Vagina (tissue), 2 donors: ENCODE data around the gene RFX1.

Experiments
- POLR2AphosphoS5 ChIP-seq, 2 donors: sonication (generic); formaldehyde crosslinking; IDR thresholded peaks; one replicate each; pipeline ENCODE4 v1.9.0; 2017; ENCODE audit warnings: antibody characterized with exemption in 2 of 2, mild to moderate bottlenecking in 2 of 2, low read depth in 1 of 2; ENCODE audit not compliant: insufficient read depth in 1 of 2
- TF ChIP-seq, protein P1 (sequence below), 3 experiments: fragments of 450-650 bp in 2 of 3; fragments of 200-600 bp in 1 of 3; sonication (generic) in 1 of 3; IDR thresholded peaks; one replicate each; pipeline ENCODE4 v1.5.1; 2017 to 2019; ENCODE audit warnings: antibody characterized with exemption in 3 of 3, mild to moderate bottlenecking in 2 of 3, moderate library complexity in 2 of 3

DNA sequence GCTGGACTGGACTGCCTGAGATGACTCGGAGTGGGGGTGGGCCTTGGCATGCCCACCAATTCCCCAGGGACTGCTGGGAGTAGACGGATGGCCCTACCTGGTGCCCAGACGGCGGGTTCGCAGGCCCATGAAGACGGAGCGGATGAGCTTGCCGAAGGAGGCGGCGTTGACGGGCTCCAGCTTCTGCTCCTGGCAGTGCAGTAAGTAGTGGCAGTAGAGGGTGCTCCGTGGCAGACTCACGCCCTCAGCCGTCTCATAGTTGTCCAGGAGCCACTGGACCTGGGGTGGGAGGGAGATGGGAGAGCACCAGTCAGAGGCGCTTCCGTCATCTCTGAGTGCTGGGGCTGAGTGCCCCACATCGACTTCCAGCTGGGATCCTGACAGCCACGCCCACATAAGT lies 36.2 kb downstream of the RFX1 start:
- TF ChIP-seq, protein P1, sequence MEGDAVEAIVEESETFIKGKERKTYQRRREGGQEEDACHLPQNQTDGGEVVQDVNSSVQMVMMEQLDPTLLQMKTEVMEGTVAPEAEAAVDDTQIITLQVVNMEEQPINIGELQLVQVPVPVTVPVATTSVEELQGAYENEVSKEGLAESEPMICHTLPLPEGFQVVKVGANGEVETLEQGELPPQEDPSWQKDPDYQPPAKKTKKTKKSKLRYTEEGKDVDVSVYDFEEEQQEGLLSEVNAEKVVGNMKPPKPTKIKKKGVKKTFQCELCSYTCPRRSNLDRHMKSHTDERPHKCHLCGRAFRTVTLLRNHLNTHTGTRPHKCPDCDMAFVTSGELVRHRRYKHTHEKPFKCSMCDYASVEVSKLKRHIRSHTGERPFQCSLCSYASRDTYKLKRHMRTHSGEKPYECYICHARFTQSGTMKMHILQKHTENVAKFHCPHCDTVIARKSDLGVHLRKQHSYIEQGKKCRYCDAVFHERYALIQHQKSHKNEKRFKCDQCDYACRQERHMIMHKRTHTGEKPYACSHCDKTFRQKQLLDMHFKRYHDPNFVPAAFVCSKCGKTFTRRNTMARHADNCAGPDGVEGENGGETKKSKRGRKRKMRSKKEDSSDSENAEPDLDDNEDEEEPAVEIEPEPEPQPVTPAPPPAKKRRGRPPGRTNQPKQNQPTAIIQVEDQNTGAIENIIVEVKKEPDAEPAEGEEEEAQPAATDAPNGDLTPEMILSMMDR (IDR thresholded peaks at IDR 0.05) = no peak
- no peak for TF ChIP-seq POLR2AphosphoS5 (IDR thresholded peaks at IDR 0.05; ENCODE audit: insufficient read depth in 1 of 2, low read depth in 1 of 2)
